Caco-2 (cell line): ENCODE results near the gene COX4I2. TPM values are rescaled to one million over a fixed set of nuclear protein-coding genes. Genes with fewer than 3 reads are reported as not detected.

Source experiments
- Bru-seq: library from RNA; stranded (reverse); fragments of 400-500 nt; gene quantifications from one replicate; lab custom pipeline; 2021; lab: Mats Ljungman, UMichigan
- BruChase-seq, 2 experiments: library from RNA; stranded (reverse); fragments of 400-500 nt; gene quantifications; one replicate each; lab custom pipeline; 2021; lab: Mats Ljungman, UMichigan
- BruUV-seq: library from RNA; stranded (reverse); fragments of 400-500 nt; replicated peaks from 2 replicates; lab custom pipeline; 2021; lab: Mats Ljungman, UMichigan
- CTCF ChIA-PET: fragments of 300-600 bp; sonication (Branson Sonifier 250); formaldehyde crosslinking; loops from one replicate; lab custom pipeline; 2022; ENCODE audit warnings: antibody characterized with exemption; lab: Charles Lee
- POLR2A ChIA-PET: fragments of 300-600 bp; sonication (Branson Sonifier 250); formaldehyde crosslinking; loops from one replicate; lab custom pipeline; 2022; ENCODE audit warnings: antibody characterized with exemption; lab: Charles Lee
- DNase-seq, 2 experiments: peaks; one replicate each; pipeline versions ENCODE4 v3.0.0 to v3.0.0-alpha.2; 2020 to 2022
- H3K27me3 ChIP-seq: replicated peaks from 2 replicates; pipeline ENCODE4 v1.6.0; 2011; ENCODE audit warnings: low read length; ENCODE audit not compliant: control insufficient read depth, insufficient read depth
- H3K36me3 ChIP-seq: 2 replicates; pipeline ENCODE4 v1.5.1; 2011; ENCODE audit warnings: low read length; ENCODE audit not compliant: control insufficient read depth, insufficient read depth
- H3K4me1 ChIP-seq: fragments of 250-450 bp; sonication (Bioruptor Pico); 2 replicates; pipeline ENCODE4 v1.5.1; 2020; ENCODE audit warnings: mild to moderate bottlenecking
- H3K4me3 ChIP-seq: 2 replicates; pipeline ENCODE4 v1.5.1; 2011; ENCODE audit warnings: low read depth, mild to moderate bottlenecking, control low read depth, low read length
- H3K9me3 ChIP-seq: fragments of 250-450 bp; sonication (Bioruptor Pico); 2 replicates; pipeline ENCODE4 v1.5.1; 2020; ENCODE audit warnings: mild to moderate bottlenecking, moderate library complexity
- H3K27ac Mint-ChIP-seq: one replicate; pipeline ENCODE4 v1.8.0; 2022; ENCODE audit warnings: mixed read lengths; ENCODE audit not compliant: unreplicated experiment
- H3K27me3 Mint-ChIP-seq: one replicate; pipeline ENCODE4 v1.8.0; 2022; ENCODE audit warnings: mixed read lengths; ENCODE audit not compliant: insufficient read depth, unreplicated experiment
- H3K36me3 Mint-ChIP-seq: one replicate; pipeline ENCODE4 v1.8.0; 2022; ENCODE audit warnings: mild to moderate bottlenecking, mixed read lengths; ENCODE audit not compliant: insufficient read depth, unreplicated experiment
- H3K4me1 Mint-ChIP-seq: one replicate; pipeline ENCODE4 v1.8.0; 2022; ENCODE audit warnings: low read depth, mixed read lengths; ENCODE audit not compliant: unreplicated experiment
- H3K4me3 Mint-ChIP-seq: one replicate; pipeline ENCODE4 v1.8.0; 2022; ENCODE audit warnings: mild to moderate bottlenecking, moderate library complexity, mixed read lengths; ENCODE audit not compliant: unreplicated experiment
- H3K9me3 Mint-ChIP-seq: one replicate; pipeline ENCODE4 v1.8.0; 2022; ENCODE audit warnings: mixed read lengths; ENCODE audit not compliant: unreplicated experiment
- intact Hi-C: fragments of 100-400 bp; cut with micrococcal nuclease; formaldehyde crosslinking; loops from one replicate; pipeline ENCODE4 v1.10.0; 2022; ENCODE audit not compliant: unreplicated experiment
- long read RNA-seq: library from polyadenylated mRNA; stranded (forward); transcript quantifications from one replicate; pipeline ENCODE4 v2.0.0, GENCODE V29; 2022
- total RNA-seq: library from RNA; stranded (reverse); gene quantifications from 2 replicates; pipeline ENCODE4 v1.2.3, GENCODE V29; 2022
- TF ChIP-seq, protein P1 (sequence below), 2 experiments: fragments of 200-600 bp in 1 of 2; IDR thresholded peaks; 1 replicate in 1 of 2; 2 replicates in 1 of 2; pipeline versions ENCODE4 v1.5.1 to v1.8.0; 2011 to 2022; ENCODE audit warnings: antibody characterized with exemption in 1 of 2, control low read depth in 1 of 2, inconsistent platforms in 1 of 2, low read depth in 1 of 2, low read length in 1 of 2, mild to moderate bottlenecking in 1 of 2, moderate library complexity in 1 of 2; ENCODE audit not compliant: insufficient read depth in 1 of 2, severe bottlenecking in 1 of 2, unreplicated experiment in 1 of 2

Gene COX4I2
- total RNA-seq (not detected in 2 replicates), Bru-seq, nascent RNA (percentile 9 among the genes with signal in this experiment), BruChase-seq, experiment 1, labeled RNA remaining after a 2-hour chase (not detected), BruChase-seq, experiment 2, labeled RNA remaining after a 6-hour chase (not detected)
- long read RNA-seq, result 0 reads

- H3K4me1 Mint-ChIP-seq, result no peaks in the 10 kb centered on the region
- Histone ChIP-seq H3K27me3 (no peaks in the 10 kb centered on the region), H3K4me3 (no peak within 1 kb of the TSS), H3K4me1 (peaks cover 9% of the 10 kb centered on the region; the same call in 1 of the 2 replicates), H3K36me3 (no peaks in the 10 kb centered on the region), H3K9me3 (no peaks in the 10 kb centered on the region)
- H3K27ac Mint-ChIP-seq, result no peak within 1 kb of the TSS
- DNase-seq, result no peak
- no peaks in the 10 kb centered on the region for H3K36me3 Mint-ChIP-seq
- H3K4me3 Mint-ChIP-seq, result no peak within 1 kb of the TSS
- BruUV-seq, result no TSS peak
- no peaks in the 10 kb centered on the region for H3K27me3 Mint-ChIP-seq
- CTCF ChIA-PET, result no interaction called here
- POLR2A ChIA-PET, result no interaction called here
- intact Hi-C loops, result no loop called here
- TF ChIP-seq, protein P1, sequence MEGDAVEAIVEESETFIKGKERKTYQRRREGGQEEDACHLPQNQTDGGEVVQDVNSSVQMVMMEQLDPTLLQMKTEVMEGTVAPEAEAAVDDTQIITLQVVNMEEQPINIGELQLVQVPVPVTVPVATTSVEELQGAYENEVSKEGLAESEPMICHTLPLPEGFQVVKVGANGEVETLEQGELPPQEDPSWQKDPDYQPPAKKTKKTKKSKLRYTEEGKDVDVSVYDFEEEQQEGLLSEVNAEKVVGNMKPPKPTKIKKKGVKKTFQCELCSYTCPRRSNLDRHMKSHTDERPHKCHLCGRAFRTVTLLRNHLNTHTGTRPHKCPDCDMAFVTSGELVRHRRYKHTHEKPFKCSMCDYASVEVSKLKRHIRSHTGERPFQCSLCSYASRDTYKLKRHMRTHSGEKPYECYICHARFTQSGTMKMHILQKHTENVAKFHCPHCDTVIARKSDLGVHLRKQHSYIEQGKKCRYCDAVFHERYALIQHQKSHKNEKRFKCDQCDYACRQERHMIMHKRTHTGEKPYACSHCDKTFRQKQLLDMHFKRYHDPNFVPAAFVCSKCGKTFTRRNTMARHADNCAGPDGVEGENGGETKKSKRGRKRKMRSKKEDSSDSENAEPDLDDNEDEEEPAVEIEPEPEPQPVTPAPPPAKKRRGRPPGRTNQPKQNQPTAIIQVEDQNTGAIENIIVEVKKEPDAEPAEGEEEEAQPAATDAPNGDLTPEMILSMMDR (IDR thresholded peaks at IDR 0.05; ENCODE audit: insufficient read depth in 1 of 2, low read depth in 1 of 2, low read length in 1 of 2, severe bottlenecking in 1 of 2, unreplicated experiment in 1 of 2), result no peak
- no peaks in the 10 kb centered on the region for H3K9me3 Mint-ChIP-seq
These were observed at the start of gene COX4I2 for GRCh38 chr20:31637660-31638059. Gene COX4I2, plus strand, starts transcription at chr20:31637912. Its CDS starts 1,106 bp downstream, at chr20:31639018.

DNA sequence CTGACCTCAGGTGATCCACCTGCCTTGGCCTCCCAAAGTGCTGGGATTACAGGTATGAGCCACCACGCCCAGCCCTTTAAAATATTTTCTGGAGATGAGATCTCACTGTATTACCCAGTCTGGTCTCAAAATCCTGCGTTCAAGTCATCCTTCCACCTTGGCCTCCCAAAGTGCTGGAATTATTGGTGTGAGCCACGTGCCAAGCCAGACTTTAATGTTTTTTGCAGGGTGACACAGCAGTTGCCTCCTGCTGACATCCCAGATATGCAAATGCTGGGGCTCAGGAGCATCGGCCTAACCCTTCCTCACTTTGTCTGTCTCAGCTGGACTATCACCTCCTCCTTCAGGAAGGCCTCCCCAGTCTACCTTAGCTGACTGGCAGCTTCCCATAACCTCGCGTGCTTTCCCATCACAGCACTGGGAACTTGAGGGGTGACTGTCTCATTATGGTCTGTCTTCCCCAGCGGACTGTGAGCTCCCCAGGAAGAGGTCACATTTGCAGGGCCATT, 46.9 kb upstream of the COX4I2 start:
- Mint-ChIP-seq H3K27ac (no peak overlapping the region), H3K36me3 (no peaks in the 10 kb centered on the region), H3K9me3 (no peaks in the 10 kb centered on the region), H3K4me3 (no peak overlapping the region), H3K27me3 (no peaks in the 10 kb centered on the region), H3K4me1 (peaks cover 34% of the 10 kb centered on the region)
- no peaks in the 10 kb centered on the region for H3K36me3 ChIP-seq
- BruUV-seq, result no TSS peak
- TF ChIP-seq, protein P1 (IDR thresholded peaks at IDR 0.05; ENCODE audit: insufficient read depth in 1 of 2, low read depth in 1 of 2, low read length in 1 of 2, severe bottlenecking in 1 of 2, unreplicated experiment in 1 of 2), result no peak
- ChIA-PET POLR2A (interaction anchor here (0.7 to 1.5 kb wide), 4 partner anchors 13 to 73 kb away, joined by 4 to 8 read pairs (median 7); partner anchors contain the start of gene ID1), CTCF (interaction anchor here (0.9 to 1.7 kb wide), 6 partner anchors 13 to 132 kb away, joined by 3 to 25 read pairs (median 4); partner anchors contain the start of gene BCL2L1)
- H3K4me3 ChIP-seq, result no peak overlapping the region
- H3K27me3 ChIP-seq, result no peaks in the 10 kb centered on the region
- no peaks in the 10 kb centered on the region for H3K9me3 ChIP-seq
- intact Hi-C loops, result no loop called here
- H3K4me1 ChIP-seq, result peaks cover 35% of the 10 kb centered on the region
- no peak for DNase-seq

GRCh38 chr20:31593221-31594001, 44.3 kb upstream of the COX4I2 start:
- Mint-ChIP-seq H3K4me3 (no peak overlapping the region), H3K27ac (peak overlapping the region; percentile 61), H3K9me3 (no peaks in the 10 kb centered on the region), H3K4me1 (peaks cover 32% of the 10 kb centered on the region), H3K36me3 (no peaks in the 10 kb centered on the region), H3K27me3 (no peaks in the 10 kb centered on the region)
- Histone ChIP-seq H3K4me3 (no peak overlapping the region), H3K36me3 (no peaks in the 10 kb centered on the region), H3K4me1 (peaks cover 30% of the 10 kb centered on the region), H3K27me3 (no peaks in the 10 kb centered on the region), H3K9me3 (no peaks in the 10 kb centered on the region)
- intact Hi-C loops, result no loop called here
- TF ChIP-seq, protein P1 (IDR thresholded peaks at IDR 0.05; ENCODE audit: insufficient read depth in 1 of 2, low read depth in 1 of 2, low read length in 1 of 2, severe bottlenecking in 1 of 2, unreplicated experiment in 1 of 2), result peak in 1 of 2 experiments; percentile 12
- DNase-seq, result peak; percentile 71 to 79
- ChIA-PET POLR2A (interaction anchor here (1.1 kb wide), 4 partner anchors 10 to 20 kb away, joined by 3 to 16 read pairs (median 7); partner anchors contain the start of gene ID1), CTCF (interaction anchor here (0.7 to 1.5 kb wide), 7 partner anchors 10 to 33 kb away, joined by 3 to 18 read pairs (median 5); no protein-coding TSS in a partner anchor)
- BruUV-seq, result no TSS peak
